Inflammatory macrophage treated with lipopolysaccharide for 1 hour (primary cell): ENCODE measurements around the gene SHH.
"Not testable (repeated sequence)": the region's sequence is repeated elsewhere in the genome, so short reads cannot be mapped to it uniquely, and the experiment has no call there.

Experiments used
- DNase-seq, 2 donors: peaks; one replicate each; pipeline ENCODE4 v3.0.0-alpha.2; 2020 to 2022

SHH gene

DNA sequence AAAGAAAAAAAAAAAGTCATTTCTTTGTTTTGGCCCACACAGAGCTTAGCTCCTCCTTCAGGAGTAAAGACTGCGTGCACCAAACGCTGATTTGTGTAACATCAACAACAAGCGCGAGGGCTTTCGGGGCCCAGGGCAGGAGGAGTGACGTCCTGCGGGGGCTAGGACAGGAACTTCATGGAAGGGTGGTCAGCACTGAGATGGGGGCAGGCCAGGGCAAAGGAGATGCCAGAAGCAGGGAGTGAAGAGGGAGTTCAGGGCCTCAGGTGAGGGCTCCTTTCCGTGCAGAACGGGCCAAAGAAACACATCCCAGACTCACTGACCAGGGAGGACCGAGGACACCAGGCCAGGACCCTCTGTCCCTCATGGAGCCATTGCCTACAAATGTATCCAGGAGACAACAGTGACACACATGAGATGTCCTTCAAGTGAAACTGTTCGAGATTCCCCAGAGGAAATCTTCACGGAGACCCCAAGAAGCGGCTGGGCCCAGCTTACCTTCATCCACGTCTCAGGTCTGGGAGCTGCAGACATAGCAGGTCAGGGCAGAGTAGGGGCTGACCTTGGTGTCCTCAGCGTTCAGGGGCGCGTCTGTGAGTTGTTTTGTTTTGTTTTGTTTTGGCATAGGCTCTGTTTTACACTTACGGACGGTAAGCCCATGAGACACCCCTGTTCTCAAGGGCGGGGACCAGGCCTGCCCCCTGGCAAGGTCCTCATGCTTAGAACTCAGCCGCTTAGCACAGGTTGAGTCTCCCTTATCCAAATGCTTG lies 30.4 kb upstream of the SHH start:
- DNase-seq: no peak

DNA sequence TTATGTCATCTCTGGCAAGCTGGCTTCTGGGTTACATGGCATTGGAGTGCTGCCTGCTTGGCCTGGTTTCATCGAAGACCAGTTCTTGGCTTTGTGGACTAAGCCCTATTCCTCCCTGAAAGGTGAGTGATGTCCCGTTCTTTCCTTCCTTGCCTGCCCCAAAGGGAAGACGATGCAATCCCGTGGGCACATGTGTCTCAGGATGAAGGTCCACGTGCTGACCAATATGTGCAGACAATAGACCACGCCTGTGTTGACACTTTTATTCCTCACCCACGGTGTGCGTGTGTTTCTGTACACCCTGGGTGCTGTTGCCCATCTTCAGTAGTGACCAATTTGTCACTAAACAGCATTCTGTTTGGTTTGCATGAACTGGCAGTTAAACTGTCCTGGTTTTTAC lies 28.6 kb upstream of the SHH start:
- DNase-seq: no peak

DNA sequence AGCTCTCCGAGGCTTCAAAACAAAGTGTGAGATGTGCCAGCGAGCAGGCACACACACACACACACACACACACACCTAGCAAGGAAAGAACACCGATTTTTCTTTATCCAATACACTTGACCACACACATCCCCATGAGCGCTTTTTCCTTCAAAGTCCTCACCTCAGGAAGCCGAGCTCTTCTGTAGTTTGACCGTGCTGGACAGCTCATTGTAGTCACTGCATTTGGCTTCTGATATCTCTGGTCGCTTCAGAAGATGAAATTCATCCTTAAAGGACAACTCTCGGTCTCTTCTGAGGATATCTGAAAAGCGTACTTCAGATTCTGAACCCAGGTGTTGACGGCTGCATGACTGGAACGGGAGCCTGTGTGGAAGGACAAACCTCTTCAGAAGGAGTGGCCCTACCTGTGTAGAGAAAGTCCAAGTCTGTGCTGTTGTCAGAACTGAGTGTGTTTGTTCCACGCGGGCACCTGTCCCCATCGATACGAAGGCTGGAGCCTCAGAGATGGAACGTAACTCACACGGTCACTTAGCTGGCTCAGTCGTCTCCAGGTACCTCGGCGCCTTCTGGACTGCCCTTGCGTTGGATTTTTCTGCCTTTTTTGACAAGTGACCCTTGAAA lies 28.1 kb upstream of the SHH start:
- no peak for DNase-seq

DNA sequence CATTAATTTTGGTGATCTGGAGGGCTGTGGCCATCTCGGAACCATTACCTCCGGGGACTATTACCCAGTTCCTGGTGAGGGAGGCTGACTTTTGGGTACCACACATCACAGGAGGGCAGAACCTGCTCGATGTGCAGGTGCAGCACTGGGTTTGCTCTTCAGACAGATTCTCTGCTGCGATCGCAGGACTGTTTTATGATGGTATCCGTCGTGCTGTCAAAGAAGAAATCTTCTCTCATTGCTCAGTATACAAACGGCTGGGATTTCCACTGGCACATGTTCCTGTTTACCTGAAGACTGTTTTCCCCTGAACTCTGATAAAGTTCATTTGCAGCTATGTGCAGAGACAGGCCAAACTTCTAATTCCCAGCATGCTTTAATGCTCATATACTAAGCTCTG lies 27.2 kb upstream of the SHH start:
- DNase-seq: no peak

DNA sequence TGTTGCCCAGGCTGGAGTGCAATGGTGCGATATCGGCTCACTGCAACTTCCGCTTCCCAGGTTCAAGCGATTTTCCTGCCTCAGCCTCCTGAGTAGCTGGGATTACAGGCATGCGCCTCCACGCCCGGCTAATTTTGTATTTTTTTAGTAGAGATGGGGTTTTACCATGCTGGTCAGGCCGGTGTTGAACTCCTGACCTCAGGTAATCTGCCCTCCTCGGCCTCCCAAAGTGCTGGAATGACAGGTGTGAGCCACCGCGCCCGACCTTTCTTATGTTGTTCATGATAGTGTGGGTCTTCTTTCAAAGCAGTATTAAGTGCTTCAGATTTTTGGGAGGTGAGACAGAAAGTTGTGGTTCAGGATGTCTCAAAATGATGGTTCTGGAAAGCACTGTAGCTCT lies 26.0 kb upstream of the SHH start:
- DNase-seq: not testable (repeated sequence)

DNA sequence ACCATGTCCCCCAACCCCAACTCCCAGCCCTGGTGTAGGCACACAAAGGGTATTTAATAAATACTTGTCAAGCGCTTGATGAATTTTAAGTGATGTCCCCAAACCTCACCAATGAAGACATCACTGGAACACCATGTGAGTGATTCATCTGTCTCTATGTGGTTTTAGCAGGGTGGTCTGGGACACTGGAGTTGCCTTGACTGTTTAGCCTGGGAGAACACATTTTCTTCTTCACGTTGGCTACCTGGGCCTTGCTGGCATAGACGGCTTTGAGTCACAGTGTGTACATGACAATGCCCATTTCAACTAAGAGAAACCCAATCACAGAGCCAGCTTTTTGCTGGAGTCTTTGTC lies 24.8 kb upstream of the SHH start:
- DNase-seq: no peak

DNA sequence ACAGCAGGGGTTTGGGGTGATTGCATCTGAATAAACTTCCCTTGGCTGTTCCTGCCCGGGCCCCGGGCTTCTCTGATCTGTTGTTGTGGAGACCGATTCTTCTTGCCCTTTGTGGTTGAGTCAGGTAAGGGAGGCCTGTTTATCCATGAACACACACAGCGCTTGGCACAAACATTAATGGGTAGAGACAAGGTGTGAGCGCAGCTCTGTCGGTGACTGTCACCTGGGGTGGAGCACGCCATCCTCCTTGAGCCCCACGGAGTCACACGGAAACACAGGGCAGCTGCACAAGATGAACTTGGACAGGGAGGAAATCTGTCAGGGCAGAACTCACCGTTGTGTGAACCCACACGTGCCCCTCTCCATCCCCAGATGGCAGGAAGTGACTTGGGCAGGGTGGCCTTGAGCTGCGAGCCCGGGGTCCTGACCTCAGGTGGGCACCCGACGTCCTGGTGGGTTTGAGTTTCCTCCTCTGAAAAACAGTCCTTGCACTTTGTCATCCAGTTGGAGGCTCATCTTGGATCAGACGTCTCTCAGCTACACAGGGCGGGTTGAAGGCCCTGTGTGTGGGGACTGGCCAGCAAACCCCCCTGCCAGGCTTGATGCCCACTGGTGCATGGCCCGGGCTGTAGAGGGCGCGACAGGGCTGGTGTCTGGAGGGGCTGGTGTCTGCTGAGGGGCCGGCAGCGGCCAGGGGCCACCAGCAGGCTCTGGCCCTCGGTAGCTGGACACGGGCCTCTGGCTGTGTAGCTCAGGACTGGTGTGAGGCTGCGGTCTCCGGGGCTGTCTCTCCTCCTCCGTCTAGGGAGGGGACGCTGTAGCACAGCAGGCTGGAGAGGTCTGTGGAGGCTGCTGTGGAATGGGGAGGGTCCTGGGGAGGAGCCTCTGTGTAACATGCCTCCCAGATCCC lies 24.2 kb upstream of the SHH start:
- DNase-seq: no peak

DNA sequence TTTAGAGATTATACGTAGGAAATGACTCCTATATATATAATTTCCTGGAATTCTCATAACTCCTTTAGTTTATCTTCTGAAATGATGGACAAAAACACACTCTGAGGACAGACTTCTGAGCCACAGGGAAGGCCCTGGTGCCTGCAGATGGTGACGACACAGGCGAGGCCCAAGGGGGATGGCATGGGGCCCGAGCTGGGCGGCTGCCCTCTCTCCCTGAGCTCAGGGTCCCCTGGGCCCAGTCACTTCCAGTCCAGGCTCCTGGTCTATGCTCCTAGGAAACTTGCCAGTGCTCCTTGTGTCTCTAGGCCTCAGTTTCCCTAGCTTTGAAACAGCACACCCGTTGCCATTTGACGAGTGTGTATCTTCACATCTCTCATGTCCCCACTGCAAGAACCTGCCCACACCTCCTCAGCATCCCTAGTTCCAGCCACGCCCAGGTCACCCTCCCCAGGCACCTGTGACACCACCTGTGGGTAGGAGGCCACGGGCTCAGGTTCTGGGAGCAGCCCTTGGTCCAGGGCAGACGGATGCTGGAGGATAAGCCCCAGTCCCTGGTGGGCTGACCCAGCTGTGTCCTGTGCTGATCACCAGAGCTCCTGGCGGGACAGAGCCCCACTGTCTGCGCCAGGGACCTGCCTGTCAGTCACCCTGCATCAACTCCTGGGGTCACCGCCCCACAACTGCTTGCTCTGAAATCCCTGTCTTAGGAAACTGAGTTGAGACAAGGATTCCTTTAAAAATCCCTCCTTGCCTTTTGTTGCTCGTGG lies 23.4 kb upstream of the SHH start:
- no peak for DNase-seq

DNA sequence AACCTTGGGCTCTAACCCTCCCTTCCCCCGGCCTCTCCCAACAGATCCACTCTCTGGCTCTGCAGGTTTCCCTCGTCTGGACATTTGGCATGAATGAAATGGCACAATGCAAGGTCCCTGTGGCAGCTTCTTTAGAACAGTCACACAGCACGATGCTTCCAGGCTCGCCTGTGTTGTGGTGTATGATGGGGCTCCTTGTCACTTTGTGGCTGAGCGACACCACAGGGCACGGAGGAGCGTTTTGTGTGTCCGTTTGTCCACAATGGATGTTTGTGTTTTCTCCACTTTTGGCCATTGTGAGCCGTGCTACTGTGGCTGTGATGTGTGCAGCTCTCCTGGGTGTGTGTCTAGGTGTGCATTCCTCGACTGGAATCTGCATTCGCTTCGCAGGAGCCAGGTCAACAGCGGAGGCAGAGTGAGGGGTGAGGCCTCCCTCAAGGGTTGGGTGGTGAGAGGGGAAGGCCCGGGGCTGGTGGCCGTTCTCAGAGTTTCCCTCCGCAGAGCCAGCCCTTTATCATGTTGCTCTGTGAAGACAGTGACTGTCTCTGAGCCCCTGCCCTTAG lies 22.3 kb upstream of the SHH start:
- no peak for DNase-seq

DNA sequence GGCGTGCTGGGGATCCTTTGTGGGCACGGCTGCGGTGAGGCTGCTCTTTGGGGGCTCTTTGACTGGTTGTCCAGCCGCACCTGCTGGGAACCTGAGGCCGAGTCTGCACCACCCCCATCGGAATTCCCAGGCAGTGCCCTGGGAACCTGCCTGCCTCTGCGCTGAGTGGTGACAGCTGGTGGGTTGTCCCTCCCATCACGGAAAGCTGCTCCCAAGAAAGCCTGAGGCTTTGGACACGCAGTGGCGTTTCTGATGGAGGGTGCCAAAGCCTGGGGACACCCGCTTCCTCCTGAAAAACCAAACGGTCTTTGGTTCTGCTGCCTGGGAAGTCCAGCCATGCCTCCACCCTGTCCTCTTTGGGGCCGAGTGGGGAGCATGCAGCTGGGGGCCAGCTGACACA lies 21.4 kb upstream of the SHH start:
- DNase-seq: no peak

DNA sequence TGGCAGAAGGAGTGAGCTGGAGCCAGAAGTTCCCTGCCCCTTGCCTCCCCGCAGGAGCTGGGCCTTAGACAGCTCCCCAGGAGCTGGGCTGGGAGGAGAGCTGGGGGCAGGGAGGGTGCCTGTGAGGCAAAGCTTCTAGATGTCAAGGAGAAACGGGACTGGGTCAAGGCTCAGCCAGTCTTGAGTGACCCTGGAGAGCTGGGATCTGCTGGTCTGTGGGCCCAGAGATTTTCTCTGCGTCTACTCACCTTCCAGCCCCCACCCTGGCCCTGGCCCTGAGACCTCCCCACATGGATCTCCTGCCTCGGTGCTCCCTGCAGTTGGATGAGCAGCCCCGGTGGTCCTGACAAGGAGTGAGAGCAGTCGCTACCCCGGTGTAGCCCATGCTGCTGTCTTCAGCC lies 20.3 kb upstream of the SHH start:
- DNase-seq: no peak

DNA sequence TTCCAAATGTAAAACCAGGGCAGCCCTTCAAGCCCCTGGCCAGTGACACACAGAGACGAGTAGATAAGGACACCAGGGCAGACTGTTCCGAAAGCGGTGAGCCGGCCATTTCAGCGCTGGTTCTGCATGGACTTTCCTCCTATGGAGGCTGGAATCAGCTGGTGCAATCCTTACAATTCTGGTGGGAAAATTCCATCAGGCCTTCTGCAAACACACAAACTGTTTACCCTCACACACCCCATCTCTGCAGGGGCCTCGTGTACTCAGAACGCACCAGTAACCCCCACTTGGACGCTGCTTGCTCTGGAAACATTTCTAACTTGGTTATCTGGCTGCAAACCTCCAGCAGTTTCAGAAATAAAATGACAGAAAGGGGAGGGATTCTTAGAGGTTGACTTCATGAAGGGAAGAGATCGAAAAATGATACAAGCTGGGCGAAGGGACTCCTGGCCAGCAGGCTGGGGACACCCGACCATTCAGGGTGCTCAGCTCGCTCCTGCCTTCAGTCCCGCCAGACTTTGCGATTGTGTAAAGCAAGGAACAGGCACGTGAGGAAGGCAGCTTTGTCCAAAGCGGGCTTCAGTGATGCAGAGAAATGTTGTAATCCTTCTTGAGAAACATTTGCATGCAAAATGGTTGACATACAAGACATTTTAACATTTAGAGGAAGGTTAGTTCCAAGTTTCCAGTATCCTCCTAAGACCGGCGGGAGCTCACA lies 19.7 kb upstream of the SHH start:
- DNase-seq: no peak

DNA sequence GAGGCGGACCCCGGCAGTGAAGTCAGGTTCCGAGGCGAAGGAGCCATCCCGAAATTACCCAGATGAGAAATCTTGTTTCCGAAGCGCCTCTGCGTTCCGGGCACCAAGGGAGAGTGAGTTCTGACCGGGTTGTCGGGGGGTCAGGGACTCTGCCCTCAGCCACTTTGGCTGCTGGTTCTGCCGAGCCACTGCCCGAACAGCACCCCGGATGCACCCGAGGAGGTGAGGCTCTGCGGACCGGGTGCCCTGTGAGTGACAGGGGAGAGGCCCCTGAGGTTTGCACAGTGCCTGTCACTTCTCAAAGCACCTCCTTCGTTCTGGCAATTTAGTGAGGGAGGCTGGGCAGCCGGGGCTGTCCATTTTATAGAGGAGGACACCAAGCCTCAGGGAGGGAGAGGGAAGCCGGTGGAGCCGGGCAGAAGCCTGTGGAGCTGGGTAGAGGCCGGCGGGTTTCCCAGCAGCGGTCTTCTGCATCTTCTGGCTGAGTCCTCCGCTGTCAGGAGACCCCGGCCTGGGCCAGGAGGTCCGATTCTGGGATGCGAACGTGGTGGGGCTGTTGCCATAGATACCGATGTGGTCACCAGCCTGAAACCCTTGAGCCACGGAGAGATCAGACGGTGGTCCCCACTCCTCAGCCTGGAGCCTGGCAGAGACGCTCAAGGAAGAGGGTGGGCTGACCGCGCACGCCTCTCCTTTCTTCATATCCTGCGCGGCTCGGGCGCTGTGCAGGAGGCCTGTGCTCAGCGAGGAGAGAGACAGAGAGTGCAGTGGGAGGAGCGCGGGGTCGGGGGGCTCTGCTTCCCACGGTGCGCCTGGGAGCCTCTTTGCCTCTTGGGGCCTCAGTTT lies 18.9 kb upstream of the SHH start:
- no peak for DNase-seq

DNA sequence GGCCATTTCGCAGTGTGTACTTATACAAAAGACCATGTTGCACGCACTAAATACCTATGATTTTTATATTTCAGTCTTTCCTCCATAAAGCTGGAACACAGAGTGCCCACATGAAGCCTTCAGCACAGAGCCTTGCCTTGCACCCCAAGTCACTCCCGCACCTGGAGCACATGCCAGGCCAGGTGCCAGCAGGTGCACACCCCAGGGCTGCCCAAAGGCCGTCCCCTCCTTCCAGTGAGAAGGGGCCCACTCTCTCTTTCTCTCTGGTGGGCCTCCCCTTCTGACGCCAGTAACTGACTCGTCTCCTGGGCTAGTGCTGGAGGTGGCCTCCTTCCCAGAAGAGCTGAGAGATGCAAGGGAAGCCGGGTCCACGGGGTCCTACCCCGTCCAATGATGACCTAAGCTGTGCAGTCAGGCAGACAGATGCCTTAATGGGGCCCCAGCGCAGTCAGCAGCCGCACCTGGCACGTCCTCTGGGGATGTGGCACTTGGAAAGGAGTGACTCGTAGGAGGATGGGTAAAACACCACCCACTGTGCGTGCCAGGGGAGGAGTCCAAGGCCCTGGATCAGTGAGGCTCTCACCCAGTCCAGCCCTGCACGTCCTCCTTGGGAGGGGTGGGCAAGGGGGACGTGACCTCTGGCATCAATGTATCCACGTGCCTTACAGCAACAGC lies 17.7 kb upstream of the SHH start:
- DNase-seq: no peak

DNA sequence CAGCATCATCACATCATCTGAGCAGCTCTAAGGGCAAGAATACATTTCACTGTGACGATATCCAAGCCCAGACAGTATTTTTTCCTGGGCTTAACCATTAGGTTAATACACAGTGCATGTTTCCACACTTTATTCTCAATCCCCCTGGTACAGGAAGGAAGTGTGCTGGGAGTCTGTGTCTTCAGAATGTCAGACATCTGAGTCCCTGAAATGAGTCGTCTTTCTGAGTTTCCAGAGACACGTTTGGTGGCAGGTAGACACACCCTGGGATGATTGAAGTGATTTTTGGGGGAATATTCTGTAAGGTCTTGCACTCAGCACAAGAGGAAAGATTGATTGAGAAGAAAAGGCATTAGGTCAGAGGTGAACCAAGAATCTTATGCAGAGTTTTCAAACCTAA lies 13.1 kb upstream of the SHH start:
- no peak for DNase-seq

DNA sequence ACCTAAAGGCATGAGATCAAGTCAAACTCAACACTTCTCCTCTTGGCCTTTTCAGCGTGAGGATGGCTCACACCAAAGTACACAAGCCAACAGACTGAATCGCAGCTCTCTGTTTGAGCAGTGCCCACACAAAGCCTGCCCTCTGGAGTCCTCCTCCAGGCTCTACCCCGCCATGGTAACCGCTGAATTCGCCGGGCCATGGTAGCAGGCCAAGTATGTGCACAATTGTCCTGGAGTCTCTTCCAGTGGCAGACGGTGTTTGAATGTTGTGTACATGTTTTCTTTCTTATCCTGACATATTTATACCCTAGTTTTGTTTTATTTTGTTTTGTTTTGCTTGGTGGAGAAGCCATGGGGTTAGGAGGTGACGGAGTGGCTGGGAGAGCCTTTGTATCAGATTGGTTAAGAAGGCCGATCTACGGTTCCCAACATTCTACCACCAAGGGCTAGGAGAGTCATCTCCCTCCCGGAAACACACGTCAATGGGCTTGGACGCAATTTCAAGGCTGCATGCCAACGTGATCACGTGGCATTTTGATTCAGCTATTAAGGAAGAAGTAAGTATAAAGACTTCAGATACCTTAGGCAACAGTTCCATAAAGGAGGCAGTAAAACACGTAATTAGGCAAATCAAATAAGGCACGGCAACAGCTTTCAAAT lies 12.1 kb upstream of the SHH start:
- DNase-seq: no peak

DNA sequence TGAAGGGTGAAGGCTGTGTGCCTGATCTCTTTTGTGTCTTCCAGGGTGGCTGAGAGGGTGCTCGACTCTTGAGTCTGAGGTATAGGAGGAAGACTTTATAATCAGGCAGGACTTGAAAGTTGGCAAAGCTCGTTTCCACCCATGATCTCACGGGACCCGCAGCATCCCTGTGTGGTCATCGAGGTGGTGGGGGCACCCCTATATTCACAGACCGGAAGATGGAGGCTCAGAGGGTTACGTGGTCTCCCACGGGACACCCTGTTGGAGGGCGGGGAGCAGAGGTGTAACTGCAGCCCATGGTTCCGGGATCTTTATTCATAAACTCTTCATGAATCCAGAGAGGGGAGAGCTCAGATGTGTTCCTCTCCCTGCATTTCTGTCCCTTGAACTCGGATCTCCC lies 9.6 kb upstream of the SHH start:
- no peak for DNase-seq

DNA sequence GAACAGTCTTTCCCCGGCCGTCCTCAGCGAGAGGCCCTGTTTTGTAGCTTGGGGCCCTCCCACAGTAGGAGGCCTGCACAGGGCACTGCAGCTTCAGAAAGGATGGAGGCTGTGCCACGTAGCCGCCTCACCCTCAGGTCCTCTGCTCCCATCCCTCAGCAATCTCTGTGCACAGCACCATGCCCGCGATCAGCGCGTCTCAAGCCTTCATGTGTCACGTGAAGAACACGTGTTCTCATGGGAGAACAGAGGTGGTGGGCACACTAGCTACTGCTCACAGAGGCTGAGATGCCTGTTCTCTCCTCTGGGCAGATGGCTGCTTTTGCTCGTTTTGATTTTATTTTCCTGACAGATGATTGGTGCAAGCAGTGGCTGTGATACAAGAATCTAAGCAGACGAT lies 8.5 kb upstream of the SHH start:
- DNase-seq: no peak

DNA sequence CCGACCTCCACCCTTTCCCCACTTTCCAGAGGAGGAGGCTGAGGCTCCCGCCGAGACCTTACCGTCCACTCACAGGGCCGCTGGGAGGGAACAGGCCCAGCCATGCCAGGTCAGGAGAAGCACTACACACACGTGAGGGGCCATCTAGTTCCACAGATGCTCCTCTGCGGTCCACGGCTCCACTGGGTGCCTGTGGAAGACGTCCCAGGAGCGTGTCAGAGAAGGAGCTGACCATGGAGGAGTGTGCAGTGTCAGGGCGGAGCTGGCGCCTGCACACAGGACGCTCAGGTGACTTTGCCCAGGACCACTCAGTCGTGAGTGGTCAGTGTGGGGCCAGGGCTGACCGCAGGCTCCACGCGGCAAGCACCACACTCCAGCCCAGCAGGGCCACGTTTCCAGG lies 8.0 kb upstream of the SHH start:
- DNase-seq: no peak

DNA sequence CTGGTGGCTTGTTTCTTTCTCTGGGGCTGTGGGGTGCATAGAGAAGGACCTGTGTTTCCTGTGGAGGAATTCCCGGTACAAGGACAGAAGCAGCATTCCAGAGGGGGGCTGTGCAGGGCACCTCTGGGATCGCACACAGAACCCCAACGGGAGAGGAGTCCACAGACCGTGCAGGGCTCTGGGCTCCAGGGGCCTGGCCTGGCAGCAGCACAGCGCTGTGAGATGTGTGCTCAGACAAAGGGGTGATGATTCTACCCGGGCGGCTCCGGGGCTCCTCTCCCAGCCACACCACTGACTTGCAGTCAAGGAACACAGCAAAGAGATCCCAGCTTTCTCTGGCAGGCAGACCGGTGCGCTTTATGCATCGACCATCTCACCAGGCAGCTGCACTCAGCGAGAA lies 6.9 kb upstream of the SHH start:
- no peak for DNase-seq
